RKO (cell line): ENCODE data around the gene LGSN.
"Not testable (repeated sequence)": the region's sequence is repeated elsewhere in the genome, so short reads cannot be mapped to it uniquely, and the experiment has no call there.

Source experiments
- DNase-seq: peaks from one replicate; pipeline ENCODE4 v3.0.0-alpha.2; 2016; ENCODE audit warnings: low spot score

The LGSN gene

GRCh38 chr6:63305277-63305676 is 14.5 kb downstream of the LGSN start:
- DNase-seq = no peak

- DNase-seq = no peak
Observed at GRCh38 chr6:63303476-63303875, 16.3 kb downstream of the LGSN start.

- no peak for DNase-seq
Observed at GRCh38 chr6:63299667-63300066, 20.1 kb downstream of the LGSN start.

GRCh38 chr6:63295553-63296194 is 24.1 kb downstream of the LGSN start:
- DNase-seq = peak; percentile 3

GRCh38 chr6:63290492-63291058 is 29.2 kb downstream of the LGSN start:
- no peak for DNase-seq

GRCh38 chr6:63289269-63289872 is 30.4 kb downstream of the LGSN start:
- no peak for DNase-seq

GRCh38 chr6:63280639-63281180 is 39.1 kb downstream of the LGSN start:
- no peak for DNase-seq

GRCh38 chr6:63278916-63279315 is 40.9 kb downstream of the LGSN start:
- no peak for DNase-seq

- no peak for DNase-seq
Observed at GRCh38 chr6:63275953-63276352, 43.8 kb downstream of the LGSN start.

- DNase-seq = not testable (repeated sequence)
Observed at GRCh38 chr6:63274795-63275430, 44.9 kb downstream of the LGSN start.

- DNase-seq = peak; percentile 63
Observed at GRCh38 chr6:63272397-63272796, 47.4 kb downstream of the LGSN start.

GRCh38 chr6:63269470-63269869 is 50.3 kb downstream of the LGSN start:
- no peak for DNase-seq

- DNase-seq = no peak
Observed at GRCh38 chr6:63268574-63268973, 51.2 kb downstream of the LGSN start.

- DNase-seq = no peak
Observed at GRCh38 chr6:63267828-63268227, 52.0 kb downstream of the LGSN start.

- no peak for DNase-seq
Observed at GRCh38 chr6:63267046-63267445, 52.7 kb downstream of the LGSN start.

GRCh38 chr6:63263444-63263843 is 56.3 kb downstream of the LGSN start:
- no peak for DNase-seq

- DNase-seq = no peak
Observed at GRCh38 chr6:63261820-63262219, 58.0 kb downstream of the LGSN start.

- DNase-seq = no peak
Observed at GRCh38 chr6:63259153-63259552, 60.6 kb downstream of the LGSN start.

- DNase-seq = no peak
Observed at GRCh38 chr6:63249875-63250482, 69.8 kb downstream of the LGSN start.

- DNase-seq = no peak
Observed at GRCh38 chr6:63246581-63246980, 73.2 kb downstream of the LGSN start.

- peak; percentile 12 for DNase-seq
Observed at GRCh38 chr6:63245909-63246308, 73.9 kb downstream of the LGSN start.

- no peak for DNase-seq
Observed at GRCh38 chr6:63245420-63245819, 74.4 kb downstream of the LGSN start.
